Measurements from ENCODE around the gene ARHGAP15.

DNA sequence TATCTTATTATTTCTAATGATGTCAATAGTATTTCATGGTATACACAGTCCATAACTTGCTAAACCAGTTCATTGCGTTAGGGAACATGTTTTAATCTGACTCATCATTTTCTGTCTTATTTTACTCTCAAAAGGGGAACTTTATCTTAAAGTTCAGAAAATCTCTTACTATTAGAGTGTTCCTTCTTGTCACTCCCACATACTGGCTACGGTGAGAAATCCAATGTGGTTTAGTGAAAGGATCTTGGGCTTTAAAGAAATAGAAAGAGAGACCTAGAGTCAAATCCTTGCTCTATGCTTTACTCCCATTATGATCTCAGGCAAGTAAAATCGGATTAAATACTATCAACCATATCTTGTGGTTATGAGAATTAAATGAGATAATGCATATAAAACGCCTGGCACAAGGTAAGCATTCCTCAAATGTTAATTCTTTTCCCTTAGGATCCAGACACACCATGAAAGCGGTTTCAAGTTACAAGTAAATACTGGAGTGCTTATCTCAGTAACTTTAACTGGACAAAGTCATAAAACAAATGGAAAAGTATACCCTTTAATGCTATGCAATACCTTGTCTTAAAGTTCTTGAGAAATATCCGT is 576.0 kb downstream of the ARHGAP15 start:
- TF ChIP-seq, protein P1, sequence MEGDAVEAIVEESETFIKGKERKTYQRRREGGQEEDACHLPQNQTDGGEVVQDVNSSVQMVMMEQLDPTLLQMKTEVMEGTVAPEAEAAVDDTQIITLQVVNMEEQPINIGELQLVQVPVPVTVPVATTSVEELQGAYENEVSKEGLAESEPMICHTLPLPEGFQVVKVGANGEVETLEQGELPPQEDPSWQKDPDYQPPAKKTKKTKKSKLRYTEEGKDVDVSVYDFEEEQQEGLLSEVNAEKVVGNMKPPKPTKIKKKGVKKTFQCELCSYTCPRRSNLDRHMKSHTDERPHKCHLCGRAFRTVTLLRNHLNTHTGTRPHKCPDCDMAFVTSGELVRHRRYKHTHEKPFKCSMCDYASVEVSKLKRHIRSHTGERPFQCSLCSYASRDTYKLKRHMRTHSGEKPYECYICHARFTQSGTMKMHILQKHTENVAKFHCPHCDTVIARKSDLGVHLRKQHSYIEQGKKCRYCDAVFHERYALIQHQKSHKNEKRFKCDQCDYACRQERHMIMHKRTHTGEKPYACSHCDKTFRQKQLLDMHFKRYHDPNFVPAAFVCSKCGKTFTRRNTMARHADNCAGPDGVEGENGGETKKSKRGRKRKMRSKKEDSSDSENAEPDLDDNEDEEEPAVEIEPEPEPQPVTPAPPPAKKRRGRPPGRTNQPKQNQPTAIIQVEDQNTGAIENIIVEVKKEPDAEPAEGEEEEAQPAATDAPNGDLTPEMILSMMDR (IDR thresholded peaks at IDR 0.05), result no peak
- TF ChIP-seq POLR2A (IDR thresholded peaks at IDR 0.05), result no peak
